Stimulated activated CD8-positive, alpha-beta memory T cell treated with anti-CD3 and anti-CD28 coated beads, Interleukin-15, amount 100 ng/mL, for 24 hours (primary cell): ENCODE data around the gene SARDH.
"Not testable (repeated sequence)": the region's sequence is repeated elsewhere in the genome, so short reads cannot be mapped to it uniquely, and the experiment has no call there.

Experiments used
- DNase-seq: peaks from one replicate; pipeline ENCODE4 v3.0.0-alpha.2; 2020; ENCODE audit warnings: low read depth

The SARDH gene

DNA sequence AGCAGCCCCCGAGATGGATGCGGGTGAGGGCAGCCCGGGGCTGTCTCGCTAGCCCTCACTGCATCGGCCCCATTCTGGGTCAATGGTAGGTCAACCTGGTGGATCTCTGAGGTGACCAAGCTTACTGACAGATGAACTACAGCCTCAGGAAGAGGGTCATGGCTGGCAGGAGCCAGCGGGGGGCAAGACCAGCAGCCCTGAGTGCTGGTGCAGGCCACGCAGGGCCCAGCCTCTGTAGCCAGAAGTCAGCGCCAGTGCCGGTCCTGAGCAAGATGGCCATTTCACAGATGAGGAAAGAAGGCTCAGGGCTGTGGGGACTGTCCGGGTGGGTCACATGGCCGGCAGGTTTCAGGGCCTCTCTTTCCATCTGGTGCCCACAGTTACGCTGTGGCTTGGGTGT, 107.0 kb downstream of the SARDH start:
- no peak for DNase-seq

DNA sequence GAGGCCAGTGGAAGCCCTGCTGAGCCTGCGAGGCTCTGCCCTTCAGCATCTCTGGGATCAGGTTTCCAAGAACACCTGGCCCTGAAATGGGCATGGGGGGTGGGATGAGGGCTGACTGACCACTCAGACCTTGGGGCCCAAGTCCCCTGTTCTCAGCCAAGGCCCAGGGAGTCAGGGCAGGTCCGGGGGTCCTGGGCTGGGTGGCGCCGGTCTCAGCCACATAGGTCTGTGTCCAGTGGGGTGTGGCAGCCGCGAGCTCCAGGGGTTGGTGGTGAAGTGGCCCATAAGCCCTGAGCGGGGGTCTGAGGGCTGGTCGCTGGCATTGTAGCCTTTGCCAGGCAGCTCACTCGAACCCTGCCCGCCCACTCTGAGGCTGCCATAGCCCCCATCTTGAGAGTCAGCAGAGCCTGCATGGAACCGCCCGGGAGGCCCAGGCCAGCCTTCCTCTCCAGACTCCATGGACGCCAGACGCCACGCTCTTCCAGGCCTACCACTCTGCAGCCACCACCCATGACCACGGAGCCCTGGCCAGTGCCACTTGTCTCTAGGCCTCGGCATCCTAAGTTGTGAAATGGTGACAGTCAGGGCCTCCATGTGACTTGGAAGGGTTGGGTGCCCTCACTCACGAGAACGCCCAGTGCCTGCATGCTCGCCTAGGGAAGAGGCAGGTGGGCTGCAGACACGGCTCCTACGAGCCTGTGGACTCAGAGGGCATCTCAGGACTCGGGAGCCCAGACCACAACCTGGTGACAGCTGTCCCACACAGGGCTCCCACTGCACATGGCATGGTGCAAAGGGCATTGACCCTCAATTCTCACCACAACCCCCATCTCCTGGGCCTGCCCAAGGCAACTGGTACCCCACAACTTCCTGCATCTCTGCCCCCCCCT, 108.7 kb downstream of the SARDH start:
- DNase-seq: no peak

GRCh38 chr9:133628766-133629165, 109.4 kb downstream of the SARDH start:
- no peak for DNase-seq

DNA sequence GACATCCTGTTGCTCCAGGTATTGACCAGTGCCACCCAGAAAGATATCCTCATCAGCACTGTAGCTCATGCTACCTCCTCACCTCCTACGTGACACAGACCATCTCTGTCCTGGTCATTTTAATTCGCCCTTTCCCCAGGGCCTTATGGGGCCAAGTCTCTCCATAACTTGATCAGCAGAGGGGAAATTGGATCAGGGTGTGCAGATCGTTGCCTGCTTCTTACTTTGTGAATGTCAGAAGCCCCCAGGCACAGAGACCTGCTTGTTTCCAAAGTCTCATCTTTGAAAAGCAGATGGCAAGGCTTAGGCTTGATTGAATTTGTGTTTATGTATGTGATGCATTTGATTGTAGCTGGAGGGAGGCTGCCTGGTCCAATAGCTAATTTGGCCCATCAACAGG, 110.8 kb downstream of the SARDH start:
- no peak for DNase-seq

DNA sequence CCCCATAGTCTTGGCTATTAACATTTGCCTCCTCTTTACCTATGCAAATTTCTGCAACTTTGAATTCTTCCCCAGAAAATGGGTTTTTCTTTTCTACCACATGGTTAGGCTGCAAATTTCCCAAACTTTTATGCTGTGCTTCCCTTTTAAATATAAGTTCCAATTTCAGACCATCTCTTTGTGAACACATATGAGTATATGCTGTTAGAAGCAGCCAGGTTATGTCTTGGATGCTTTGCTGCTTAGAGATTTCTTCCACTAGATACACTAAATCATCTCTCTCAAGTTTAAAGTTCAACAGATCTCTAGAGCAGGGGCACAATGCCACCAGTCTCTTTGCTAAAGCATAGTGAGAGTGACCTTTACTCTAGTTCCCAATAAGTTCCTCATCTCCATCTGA, 112.1 kb downstream of the SARDH start:
- DNase-seq: not testable (repeated sequence)

GRCh38 chr9:133622555-133622954, 115.6 kb downstream of the SARDH start:
- DNase-seq: no peak

DNA sequence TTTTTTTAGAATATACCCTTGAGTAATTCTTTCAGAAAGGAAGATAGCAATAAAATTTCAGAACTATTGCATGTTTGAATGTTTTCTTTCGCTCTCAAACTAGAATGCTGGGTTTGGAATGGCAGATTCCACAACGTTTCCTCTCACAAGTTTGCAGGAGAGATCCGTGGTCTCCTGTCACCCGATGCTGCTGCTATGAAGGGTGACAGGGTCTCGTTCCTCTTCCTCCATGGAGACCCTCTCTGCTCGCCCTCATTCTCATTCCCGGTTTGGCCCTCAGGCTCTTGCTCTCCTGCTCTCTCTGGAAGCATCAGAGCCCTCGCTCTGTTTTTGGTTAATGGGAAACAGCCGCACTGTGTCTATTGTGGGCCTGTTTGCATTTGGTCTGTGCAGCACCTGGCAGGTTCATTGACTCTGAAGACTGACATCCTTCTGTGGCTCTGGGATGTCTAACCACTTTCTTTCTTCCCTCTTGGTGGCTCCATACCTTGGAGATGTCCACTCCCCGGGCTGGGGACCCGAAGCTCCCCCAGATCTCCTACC, 116.4 kb downstream of the SARDH start:
- no peak for DNase-seq

GRCh38 chr9:133619791-133620190, 118.4 kb downstream of the SARDH start:
- DNase-seq: no peak

- DNase-seq: no peak
Observed at GRCh38 chr9:133618726-133619125, 119.4 kb downstream of the SARDH start.

DNA sequence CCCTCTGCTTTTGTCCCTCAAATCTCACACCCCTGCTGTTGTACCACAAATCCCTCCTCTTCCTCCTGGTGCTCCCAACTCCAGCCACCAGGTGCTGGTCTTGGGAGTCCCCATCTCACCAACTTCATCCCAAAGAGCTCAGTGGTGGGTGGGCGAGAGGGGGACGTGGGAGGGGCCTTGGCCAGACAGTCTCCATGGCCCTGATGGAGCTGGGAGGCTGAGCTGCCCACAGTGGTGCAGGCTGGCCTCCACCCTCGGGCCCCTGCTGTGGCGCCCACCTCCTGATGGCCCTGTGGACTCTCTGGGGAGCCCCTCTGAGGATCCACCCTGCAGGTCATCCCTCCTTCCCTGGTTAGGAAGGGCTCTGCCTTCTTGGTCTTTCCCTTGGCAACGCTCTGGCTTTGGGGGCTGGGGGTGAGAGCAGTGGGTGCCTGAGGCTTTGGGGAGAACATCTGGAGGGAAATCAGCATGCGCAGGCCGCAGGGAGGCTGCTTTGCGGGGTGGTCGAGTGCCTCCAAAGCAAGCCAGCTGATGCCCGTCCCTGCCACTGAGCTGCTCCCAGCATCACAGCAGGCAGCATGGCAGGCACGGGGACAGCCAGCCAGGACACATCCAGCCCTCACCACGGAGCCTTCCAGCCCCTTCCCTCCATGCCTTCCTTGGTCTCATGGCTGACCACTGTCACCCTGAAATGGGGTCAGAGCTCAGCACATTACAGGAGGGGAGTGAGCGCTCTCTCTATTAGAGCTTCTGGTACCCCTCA, 121.3 kb downstream of the SARDH start:
- no peak for DNase-seq

- no peak for DNase-seq
Observed at GRCh38 chr9:133615606-133616188, 122.5 kb downstream of the SARDH start.

GRCh38 chr9:133615186-133615585, 123.0 kb downstream of the SARDH start:
- no peak for DNase-seq

- no peak for DNase-seq
Observed at GRCh38 chr9:133614678-133615077, 123.5 kb downstream of the SARDH start.

GRCh38 chr9:133614056-133614455, 124.1 kb downstream of the SARDH start:
- no peak for DNase-seq
